Naive B cell (primary cell): ENCODE measurements around the gene MFAP4. TPM values are rescaled to one million over a fixed set of nuclear protein-coding genes. Genes with fewer than 3 reads are reported as not detected.
A peak's percentile ranks its signal among the peaks of the same experiment; 100 is the strongest.

Experiments
- ATAC-seq, 2 donors: fragments of 150-1000 bp; cut with Tn5 transposase; 2 replicates each; pipeline ENCODE4 v1.10.0; 2021; ENCODE audit warnings: low read depth in 2 of 2, mild to moderate bottlenecking in 2 of 2, moderate library complexity in 2 of 2
- DNase-seq: peaks from one replicate; pipeline ENCODE4 v3.0.0; 2022
- H3K27ac Mint-ChIP-seq, 6 donors: one replicate each; pipeline ENCODE4 v1.8.0; 2020 to 2022; ENCODE audit warnings: mild to moderate bottlenecking in 6 of 6, mixed read lengths in 6 of 6, moderate library complexity in 5 of 6, inconsistent platforms in 2 of 6
- H3K27me3 Mint-ChIP-seq, 3 donors: one replicate each; pipeline ENCODE4 v1.8.0; 2021 to 2022; ENCODE audit warnings: mixed read lengths in 3 of 3, mild to moderate bottlenecking in 1 of 3
- H3K36me3 Mint-ChIP-seq, 2 donors: one replicate each; pipeline ENCODE4 v1.8.0; 2020 to 2022; ENCODE audit warnings: mixed read lengths in 2 of 2, inconsistent platforms in 1 of 2, mild to moderate bottlenecking in 1 of 2
- H3K4me1 Mint-ChIP-seq, 3 donors: one replicate each; pipeline ENCODE4 v1.8.0; 2020 to 2022; ENCODE audit warnings: mixed read lengths in 3 of 3, inconsistent platforms in 1 of 3, mild to moderate bottlenecking in 1 of 3, moderate library complexity in 1 of 3
- H3K4me3 Mint-ChIP-seq, 8 donors: one replicate each; pipeline ENCODE4 v1.8.0; 2020 to 2022; ENCODE audit warnings: mild to moderate bottlenecking in 8 of 8, mixed read lengths in 8 of 8, moderate library complexity in 8 of 8, inconsistent platforms in 2 of 8
- H3K9me3 Mint-ChIP-seq, 7 donors: one replicate each; pipeline ENCODE4 v1.8.0; 2020 to 2022; ENCODE audit warnings: mixed read lengths in 7 of 7, mild to moderate bottlenecking in 5 of 7, inconsistent platforms in 2 of 7, moderate library complexity in 1 of 7
- polyA plus RNA-seq, 6 donors: library from polyadenylated mRNA; unstranded; fragments of 300-500 nt; fragmentation: Illumina TruSeq; gene quantifications; one replicate each; pipeline ENCODE4 v1.2.3, GENCODE V29; 2021; ENCODE audit warnings: low read depth in 6 of 6

MFAP4 gene
- polyA plus RNA-seq, 6 donors from 2014 or later, result not detected

DNA sequence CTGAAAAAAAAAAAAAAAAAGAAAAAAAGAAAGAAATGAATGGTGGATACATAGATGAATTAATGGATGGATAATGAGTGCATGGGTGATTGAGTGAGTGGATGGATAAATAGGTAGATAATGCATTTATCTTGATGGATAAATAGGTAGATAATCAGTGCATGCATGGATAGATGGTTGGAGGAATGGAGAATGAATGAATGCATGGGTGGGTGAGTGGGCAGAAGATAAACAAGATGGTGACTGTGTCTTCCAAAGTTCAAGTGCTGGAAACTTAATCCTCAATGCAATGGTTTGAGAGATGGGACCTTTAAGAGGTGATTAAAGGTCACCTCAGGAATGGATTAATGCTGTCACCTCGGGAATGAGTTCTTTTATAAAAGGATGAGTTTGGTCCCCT is 17.3 kb upstream of the MFAP4 start:
- Mint-ChIP-seq H3K27ac (no peak overlapping the region), H3K4me3 (no peak overlapping the region), H3K27me3 (peaks cover 3 to 24% (median 8%) of the 10 kb centered on the region in 3 donors), H3K36me3 (no peaks in the 10 kb centered on the region), H3K9me3 (peaks cover 0 to 4% (median 0%) of the 10 kb centered on the region in 7 donors), H3K4me1 (peaks cover 0 to 8% (median 0%) of the 10 kb centered on the region in 3 donors)
- DNase-seq (no peak), ATAC-seq (no peak)

DNA sequence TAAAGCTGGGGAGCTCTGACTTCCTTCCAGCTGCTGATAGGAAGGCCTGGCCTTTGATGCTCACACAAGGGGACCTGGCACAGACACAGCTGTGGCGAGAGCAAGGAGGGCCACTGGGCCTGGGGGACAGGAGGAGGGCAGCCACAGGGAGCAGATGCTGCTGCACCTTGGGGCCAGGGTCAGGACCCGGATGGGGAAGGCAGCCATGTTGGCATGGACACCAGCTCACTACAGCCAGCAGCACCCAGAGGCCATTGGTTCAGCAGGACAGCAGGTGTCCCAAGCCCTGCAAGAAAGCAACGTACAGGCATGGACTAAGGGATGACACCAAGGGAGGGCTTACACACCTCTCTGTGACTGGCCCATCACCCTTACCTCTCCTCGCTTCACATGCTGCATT is 16.0 kb upstream of the MFAP4 start:
- no peak overlapping the region for H3K4me3 Mint-ChIP-seq
- H3K36me3 Mint-ChIP-seq, result no peaks in the 10 kb centered on the region
- H3K27ac Mint-ChIP-seq, result no peak overlapping the region
- H3K4me1 Mint-ChIP-seq, result peaks cover 0 to 8% (median 0%) of the 10 kb centered on the region in 3 donors
- H3K9me3 Mint-ChIP-seq, result peaks cover 0 to 4% (median 0%) of the 10 kb centered on the region in 7 donors
- ATAC-seq, result no peak
- H3K27me3 Mint-ChIP-seq, result peaks cover 3 to 24% (median 8%) of the 10 kb centered on the region in 3 donors
- DNase-seq, result no peak

DNA sequence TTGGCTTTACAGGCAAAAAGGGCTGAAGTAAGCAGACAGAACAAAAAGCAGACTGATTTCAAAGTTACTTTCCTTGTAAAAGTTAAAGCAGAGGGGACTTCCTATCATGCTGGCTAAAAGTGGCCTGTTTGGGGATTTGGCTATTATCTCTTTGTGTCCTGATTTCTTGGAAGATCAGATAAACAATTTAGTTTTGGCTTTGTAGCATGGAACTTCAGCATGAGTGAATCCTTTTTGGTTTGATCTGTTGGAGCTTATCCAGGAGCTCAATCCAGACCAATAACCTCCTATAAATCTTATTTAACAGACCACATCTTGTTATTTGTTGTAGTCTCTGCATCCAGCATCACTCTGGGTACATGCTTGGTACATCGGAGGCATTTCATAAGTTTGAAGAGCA is 15.2 kb upstream of the MFAP4 start:
- H3K4me3 Mint-ChIP-seq, result no peak overlapping the region
- peaks cover 0 to 4% (median 0%) of the 10 kb centered on the region in 7 donors for H3K9me3 Mint-ChIP-seq

DNA sequence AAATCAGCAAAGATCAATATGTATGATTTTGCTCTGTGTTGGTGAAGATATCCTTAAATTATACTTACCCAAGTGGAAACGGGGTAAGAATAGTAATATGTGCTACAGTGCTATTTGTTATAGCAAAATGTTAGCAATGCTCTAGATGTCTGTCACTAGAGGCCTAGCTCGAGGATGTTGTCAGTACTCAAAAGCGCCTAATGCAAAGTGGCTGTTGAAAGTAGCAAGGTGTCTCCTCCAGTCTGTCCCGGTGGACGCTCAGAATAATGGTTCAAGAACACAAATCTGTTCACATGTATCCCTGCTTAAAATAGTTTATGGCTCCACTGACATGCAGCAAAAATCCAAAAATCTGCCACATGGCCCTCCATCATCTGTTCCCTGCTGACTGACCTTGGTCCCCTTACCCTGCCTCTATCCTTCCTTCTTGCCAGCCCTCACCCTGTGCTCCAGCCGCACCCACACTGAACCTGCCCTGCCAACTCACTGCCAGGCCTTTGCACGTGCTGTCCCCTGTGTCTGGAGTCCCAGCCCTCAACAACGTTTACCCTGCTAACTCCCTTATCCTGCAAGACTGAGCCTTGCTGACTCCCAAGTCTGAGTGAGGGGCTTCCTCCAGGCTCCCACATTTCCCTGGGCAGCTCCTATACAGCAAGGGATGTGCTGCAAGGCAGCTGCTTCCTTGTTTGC is 14.5 kb upstream of the MFAP4 start:
- Mint-ChIP-seq H3K36me3 (no peaks in the 10 kb centered on the region), H3K4me3 (no peak overlapping the region), H3K27me3 (peaks cover 3 to 30% (median 8%) of the 10 kb centered on the region in 3 donors), H3K9me3 (peaks cover 0 to 4% (median 0%) of the 10 kb centered on the region in 7 donors), H3K27ac (no peak overlapping the region), H3K4me1 (peaks cover 0 to 8% (median 0%) of the 10 kb centered on the region in 3 donors)
- no peak for DNase-seq
- no peak for ATAC-seq

More for the DNA sequence above, 15.2 kb upstream of the MFAP4 start:
- H3K27ac Mint-ChIP-seq, result no peak overlapping the region
- H3K27me3 Mint-ChIP-seq, result peaks cover 3 to 24% (median 8%) of the 10 kb centered on the region in 3 donors
- DNase-seq (no peak), ATAC-seq (no peak)
- peaks cover 0 to 8% (median 0%) of the 10 kb centered on the region in 3 donors for H3K4me1 Mint-ChIP-seq
- H3K36me3 Mint-ChIP-seq, result no peaks in the 10 kb centered on the region

DNA sequence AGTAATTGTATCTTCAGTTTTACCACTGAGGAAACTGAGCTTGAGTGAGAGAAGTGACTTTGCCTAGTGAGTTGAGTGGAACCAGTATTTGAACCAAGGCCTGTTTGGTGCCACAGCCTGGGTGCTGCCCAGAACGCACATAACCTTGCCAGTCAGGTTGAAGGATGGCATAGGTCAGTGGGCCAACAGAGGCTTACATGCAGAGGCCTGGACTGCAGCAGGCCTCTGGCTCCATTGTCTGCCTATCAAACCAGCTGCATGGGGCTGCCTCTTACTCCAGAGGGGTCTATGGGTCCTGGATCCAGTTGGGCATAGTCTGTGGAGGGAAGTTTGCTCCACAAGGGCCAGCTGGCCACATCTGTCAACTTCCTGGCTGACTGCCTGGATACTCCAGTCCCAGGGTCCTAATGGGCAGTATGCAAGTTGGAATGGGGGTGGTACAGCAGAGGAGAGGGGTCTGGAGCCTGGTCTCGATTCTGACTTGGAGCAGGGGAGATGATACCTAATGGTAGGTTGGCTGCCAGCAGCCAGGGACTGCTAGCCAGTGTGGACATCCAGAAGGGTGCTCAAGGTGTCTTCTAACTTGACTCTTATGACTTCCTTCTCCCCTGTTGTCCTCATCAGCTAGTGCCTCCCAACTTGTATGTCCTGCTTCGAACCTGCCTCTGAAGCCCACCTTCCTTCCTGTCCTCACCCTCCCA is 12.9 kb upstream of the MFAP4 start:
- no peaks in the 10 kb centered on the region for H3K36me3 Mint-ChIP-seq
- peaks cover 3 to 32% (median 8%) of the 10 kb centered on the region in 3 donors for H3K27me3 Mint-ChIP-seq
- H3K9me3 Mint-ChIP-seq, result peaks cover 0 to 4% (median 0%) of the 10 kb centered on the region in 7 donors
- DNase-seq, result no peak
- no peak for ATAC-seq
- H3K4me3 Mint-ChIP-seq, result no peak overlapping the region
- peaks cover 0 to 4% (median 0%) of the 10 kb centered on the region in 3 donors for H3K4me1 Mint-ChIP-seq
- H3K27ac Mint-ChIP-seq, result no peak overlapping the region

GRCh38 chr17:19398301-19399181 is 11.6 kb upstream of the MFAP4 start:
- H3K27ac Mint-ChIP-seq, result no peak overlapping the region
- peaks cover 0 to 1% (median 0%) of the 10 kb centered on the region in 7 donors for H3K9me3 Mint-ChIP-seq
- no peaks in the 10 kb centered on the region for H3K36me3 Mint-ChIP-seq
- H3K4me1 Mint-ChIP-seq, result peaks cover 0 to 1% (median 0%) of the 10 kb centered on the region in 3 donors
- no peak for ATAC-seq
- H3K27me3 Mint-ChIP-seq, result peaks cover 1 to 27% (median 3%) of the 10 kb centered on the region in 3 donors
- no peak for DNase-seq
- no peak overlapping the region for H3K4me3 Mint-ChIP-seq

DNA sequence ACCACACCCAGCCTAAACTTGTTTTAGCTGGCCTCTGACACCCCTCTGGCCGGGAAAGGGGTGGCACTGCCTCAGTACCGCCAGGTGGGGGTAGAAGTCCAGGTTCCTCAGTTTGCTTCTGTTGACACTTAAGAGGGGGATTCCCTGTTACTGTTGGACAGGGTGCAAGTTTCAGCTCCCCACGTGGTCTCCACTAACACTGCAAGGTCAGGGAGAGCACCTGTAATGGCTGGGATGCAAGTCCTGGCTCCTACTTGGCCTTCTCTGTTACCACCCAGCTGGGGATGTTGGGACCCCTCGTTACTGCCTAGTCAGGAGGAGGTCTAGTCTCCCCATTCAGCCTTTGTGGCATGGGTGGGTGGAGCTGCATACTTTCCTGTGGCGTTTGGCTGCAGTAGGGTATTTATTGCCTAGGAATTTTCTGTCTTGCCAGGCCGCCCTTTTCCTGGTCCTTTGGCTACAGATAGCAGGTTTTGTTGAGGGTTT is 10.6 kb upstream of the MFAP4 start:
- no peak for DNase-seq
- Mint-ChIP-seq H3K4me3 (no peak overlapping the region), H3K36me3 (no peaks in the 10 kb centered on the region), H3K9me3 (no peaks in the 10 kb centered on the region), H3K4me1 (no peaks in the 10 kb centered on the region), H3K27me3 (peaks cover 4 to 20% (median 10%) of the 10 kb centered on the region in 3 donors), H3K27ac (no peak overlapping the region)
- no peak for ATAC-seq

DNA sequence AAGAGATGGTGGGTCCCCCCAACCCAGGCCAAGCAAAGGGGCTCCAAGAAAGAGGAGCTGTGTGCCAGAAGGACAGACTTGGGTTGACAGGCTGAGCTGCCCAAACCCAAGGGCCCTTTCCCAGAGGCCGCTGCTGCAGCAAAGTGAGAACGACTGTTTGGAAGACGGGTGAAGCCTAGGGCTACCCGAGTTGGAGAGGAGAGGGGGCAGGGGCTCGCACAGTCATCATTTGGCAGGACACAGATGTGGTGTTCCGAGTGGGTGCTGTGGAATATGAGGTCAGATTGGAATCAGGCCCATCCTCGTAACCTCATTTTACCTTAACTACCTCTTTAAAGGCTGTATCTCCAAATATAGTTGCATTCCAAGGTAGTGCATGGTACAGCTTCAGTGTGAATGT is 5.3 kb upstream of the MFAP4 start:
- Mint-ChIP-seq H3K9me3 (no peaks in the 10 kb centered on the region), H3K4me3 (no peak overlapping the region), H3K27ac (peak overlapping the region in 1 of 6 donors; percentile 27), H3K27me3 (peaks cover 17 to 24% (median 20%) of the 10 kb centered on the region in 3 donors), H3K4me1 (peaks cover 0 to 1% (median 0%) of the 10 kb centered on the region in 3 donors), H3K36me3 (no peaks in the 10 kb centered on the region)
- ATAC-seq (no peak), DNase-seq (no peak)

GRCh38 chr17:19391432-19391831 is 4.4 kb upstream of the MFAP4 start:
- Mint-ChIP-seq H3K36me3 (no peaks in the 10 kb centered on the region), H3K9me3 (no peaks in the 10 kb centered on the region), H3K4me1 (peaks cover 0 to 2% (median 1%) of the 10 kb centered on the region in 3 donors), H3K4me3 (no peak overlapping the region), H3K27ac (no peak overlapping the region), H3K27me3 (peaks cover 17 to 24% (median 20%) of the 10 kb centered on the region in 3 donors)
- no peak for ATAC-seq
- DNase-seq, result no peak

DNA sequence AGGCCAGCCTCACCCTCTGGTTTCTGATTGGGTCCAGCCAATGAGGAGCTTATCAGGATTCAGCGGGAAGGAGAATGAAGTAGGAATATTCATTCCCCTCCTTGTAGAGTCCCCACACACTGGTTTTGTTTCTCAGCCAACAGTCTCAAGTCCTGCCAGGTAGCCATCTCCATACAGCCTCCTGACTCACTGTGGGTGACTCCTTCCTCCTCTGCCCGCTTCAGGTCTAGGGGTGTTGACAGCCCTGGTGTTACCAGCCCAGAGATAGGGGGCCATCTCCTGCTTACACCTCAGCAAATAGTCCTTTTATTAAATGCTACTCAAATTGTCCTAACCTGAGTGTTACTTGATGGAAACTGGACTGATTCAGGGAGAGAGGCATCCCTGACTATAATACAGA is 4.0 kb upstream of the MFAP4 start:
- Mint-ChIP-seq H3K27me3 (peaks cover 18 to 24% (median 20%) of the 10 kb centered on the region in 3 donors), H3K36me3 (no peaks in the 10 kb centered on the region), H3K9me3 (no peaks in the 10 kb centered on the region), H3K4me3 (no peak overlapping the region), H3K27ac (peak overlapping the region in 1 of 6 donors; percentile 36), H3K4me1 (peaks cover 0 to 4% (median 1%) of the 10 kb centered on the region in 3 donors)
- ATAC-seq (no peak), DNase-seq (no peak)

DNA sequence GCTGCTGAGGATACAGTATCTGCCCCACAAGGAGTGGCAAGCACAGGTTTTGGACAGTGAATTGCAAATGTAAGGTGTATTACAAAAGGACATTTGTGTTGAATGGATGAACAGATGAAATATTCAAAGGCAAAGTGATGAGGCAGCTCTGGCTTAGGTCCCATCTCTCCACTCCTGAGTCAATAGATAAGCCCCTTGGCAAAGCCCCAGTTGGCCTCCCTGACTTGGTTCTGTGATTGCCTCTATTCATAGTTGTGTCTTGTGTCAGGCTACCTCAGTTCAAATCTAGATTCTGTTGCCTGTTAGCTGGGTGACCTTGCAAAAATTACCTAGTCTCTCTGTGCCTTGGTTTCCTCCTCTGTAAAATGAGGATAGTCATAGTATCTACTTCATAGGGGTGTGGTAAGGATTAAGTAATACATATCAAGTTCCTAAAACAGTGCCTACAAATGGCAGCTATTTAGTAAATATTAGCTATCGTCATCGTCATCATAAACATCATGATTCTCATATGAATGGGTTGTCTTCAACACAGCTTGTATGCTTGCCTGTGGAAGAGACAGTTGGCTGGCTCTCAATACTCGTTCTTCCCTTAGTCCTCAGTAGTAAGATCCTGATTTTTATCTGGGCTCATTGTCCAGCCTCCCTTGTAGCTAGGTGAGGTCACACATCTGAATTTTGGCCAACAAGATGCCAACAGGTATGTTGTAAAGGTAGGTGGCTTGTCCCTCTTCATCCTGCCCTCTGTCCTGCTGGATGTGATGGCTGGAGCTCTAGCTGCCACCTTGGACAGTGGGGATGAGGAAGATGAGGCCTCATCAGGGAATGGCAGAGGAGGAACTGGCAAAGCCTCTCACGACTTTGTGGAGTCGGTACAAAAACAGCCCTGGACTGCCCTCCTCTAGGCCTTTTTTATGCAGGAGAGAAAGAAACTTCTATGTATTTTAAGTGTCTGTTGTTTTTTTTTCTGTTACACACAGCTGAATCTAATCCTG is 2.1 kb upstream of the MFAP4 start:
- Mint-ChIP-seq H3K4me3 (no peak overlapping the region), H3K27me3 (peaks cover 18 to 24% (median 20%) of the 10 kb centered on the region in 3 donors), H3K36me3 (peaks cover 4 to 6% of the 10 kb centered on the region in 2 donors), H3K27ac (peak overlapping the region in 1 of 6 donors; percentile 49), H3K4me1 (peaks cover 0 to 11% (median 5%) of the 10 kb centered on the region in 3 donors), H3K9me3 (no peaks in the 10 kb centered on the region)
- no peak for DNase-seq
- ATAC-seq, result no peak

DNA sequence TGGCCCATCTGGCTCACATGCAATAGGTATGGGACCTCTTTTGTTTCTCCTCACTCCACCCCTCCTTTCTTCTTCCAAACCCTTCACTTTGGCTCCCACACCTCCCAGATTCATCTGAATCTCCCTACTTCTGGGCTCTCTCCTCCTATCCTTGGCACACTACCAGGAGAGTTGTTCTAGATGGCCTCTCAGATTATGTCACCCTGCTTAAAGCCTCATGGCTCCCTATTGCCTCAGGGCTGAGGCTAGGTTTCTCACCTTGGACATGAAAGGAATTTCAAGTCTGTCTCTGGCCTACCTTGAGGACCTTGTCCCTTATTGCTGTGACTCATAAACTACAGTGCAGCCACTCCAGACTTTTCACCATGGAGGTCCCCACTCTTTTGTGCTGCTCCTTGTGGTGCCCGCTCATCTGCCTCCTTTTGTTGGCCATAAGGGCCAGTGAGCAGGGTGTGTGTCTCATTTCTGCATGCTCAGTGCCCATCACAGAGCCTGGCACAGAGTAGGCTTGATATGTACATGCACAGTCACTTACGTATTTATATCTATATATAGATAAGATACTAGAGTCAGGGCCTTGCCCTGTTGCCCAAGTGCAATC is 1.0 kb upstream of the MFAP4 start:
- Mint-ChIP-seq H3K4me1 (peaks cover 0 to 12% (median 5%) of the 10 kb centered on the region in 3 donors), H3K4me3 (peak overlapping the region in 2 of 8 donors; percentile 54 to 83), H3K27ac (no peak overlapping the region), H3K9me3 (no peaks in the 10 kb centered on the region), H3K27me3 (peaks cover 18 to 20% (median 18%) of the 10 kb centered on the region in 3 donors), H3K36me3 (peaks cover 4 to 6% of the 10 kb centered on the region in 2 donors)
- DNase-seq, result no peak
- no peak for ATAC-seq
